ENCODE measurements around the gene CLCN3.
"Not testable (repeated sequence)": the region's sequence is repeated elsewhere in the genome, so short reads cannot be mapped to it uniquely, and the experiment has no call there.

Gene CLCN3

DNA sequence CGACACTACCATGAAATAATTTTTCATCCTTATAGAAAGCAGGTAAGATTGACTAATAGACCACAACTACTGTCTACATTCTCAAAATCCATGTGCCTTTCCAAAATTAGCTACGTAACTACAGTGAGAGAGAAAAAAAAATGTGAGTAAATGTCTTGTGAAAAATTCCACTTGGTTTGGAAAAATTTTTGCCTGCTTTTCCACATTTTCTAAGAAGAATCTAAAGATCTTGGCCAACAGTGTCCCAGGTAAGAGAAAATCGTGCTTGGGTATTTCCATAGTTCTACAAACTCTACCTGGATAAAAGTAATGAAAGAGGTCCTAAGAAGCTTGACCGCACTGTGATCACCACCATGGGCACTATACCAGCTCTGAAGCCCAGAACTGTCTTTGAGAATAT, 1.4 kb upstream of the CLCN3 start:
- DNase-seq: no peak

DNA sequence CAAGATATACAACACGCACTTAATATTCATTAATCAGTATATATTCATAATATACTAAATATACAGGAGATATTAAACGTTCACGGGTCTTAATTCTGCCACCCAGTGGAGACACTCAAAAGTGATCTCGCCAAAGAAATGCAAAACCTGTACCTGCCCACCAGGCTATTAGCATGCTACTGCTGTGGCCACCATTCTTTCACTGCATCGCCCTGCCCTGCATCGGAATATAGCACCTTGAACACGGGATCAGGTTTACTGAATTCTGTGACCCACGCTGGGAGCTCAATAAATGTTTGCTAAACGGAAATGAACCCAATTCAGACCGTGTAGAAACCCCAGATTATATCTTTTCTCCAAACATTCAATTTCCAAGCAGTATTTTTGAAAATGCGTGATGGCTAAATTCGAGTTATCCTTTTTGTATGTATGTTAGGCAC, 840 bp upstream of the CLCN3 start:
- DNase-seq: no peak

DNA sequence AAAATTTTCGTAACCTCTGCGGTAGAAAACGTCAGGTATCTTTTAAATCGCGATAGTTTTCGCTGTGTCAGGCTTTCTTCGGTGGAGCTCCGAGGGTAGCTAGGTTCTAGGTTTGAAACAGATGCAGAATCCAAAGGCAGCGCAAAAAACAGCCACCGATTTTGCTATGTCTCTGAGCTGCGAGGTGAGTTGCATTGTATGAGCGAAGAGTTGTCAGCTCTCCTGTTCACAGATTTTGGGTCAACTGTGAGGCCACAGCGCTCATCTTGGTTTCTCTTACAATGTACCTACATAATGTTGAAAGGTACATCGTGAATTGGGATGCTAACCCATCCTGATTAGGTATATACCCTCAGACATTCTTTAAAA, 486 bp downstream of the CLCN3 start:
- DNase-seq: no peak

DNA sequence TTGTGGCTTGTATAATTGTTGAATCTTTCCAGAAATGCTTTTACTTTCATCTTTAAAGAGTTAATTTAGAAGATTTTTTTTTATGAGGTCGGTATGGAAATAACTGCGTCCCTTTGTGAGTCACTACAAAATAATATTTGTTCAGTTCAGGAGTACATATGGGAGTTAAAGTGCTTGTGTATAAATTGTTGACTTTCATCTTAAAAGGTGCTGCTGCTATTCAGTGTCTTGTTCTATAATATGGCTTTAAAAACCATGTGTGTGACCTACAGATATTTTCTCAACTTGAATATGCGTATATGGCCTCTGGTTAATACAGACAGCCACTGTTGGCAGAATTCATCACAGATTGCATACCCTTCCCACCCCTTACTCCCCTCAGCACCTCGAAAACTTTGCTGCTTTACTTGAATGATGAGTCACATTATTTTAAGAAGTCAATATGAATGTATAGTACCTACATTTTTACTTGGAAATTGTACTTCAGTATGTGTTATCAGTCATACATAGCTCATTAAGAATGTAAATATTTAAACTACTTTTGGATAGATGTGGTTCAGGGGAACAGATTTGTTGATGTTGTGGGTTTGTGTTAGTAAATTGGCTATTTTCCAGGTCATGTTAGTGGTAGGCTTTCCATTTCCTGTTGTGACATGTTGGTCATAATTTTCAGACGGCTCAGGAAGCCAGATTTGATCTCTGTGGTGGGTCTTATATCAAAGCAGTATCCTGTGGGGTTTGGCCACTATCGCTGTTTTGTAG, 1.5 kb downstream of the CLCN3 start:
- no peak for DNase-seq

DNA sequence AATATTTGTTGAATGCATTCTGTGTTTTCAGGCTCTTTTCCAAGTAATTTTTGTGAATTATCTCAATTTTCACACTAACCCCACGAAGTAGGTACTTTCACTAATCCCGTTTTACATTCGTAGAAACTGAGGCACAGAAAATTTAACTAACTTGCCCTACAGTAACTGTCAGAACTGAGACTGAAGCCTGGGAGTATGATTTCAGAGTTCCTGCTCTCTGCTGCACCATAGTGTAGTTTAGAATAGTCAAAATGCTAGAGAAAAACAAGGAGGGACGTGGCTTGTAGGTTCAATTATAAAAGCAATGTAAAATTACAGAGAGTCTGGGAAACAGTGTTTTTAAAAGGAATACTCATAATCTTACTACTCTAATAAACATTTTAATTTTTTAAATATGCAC, 2.2 kb downstream of the CLCN3 start:
- DNase-seq: no peak

DNA sequence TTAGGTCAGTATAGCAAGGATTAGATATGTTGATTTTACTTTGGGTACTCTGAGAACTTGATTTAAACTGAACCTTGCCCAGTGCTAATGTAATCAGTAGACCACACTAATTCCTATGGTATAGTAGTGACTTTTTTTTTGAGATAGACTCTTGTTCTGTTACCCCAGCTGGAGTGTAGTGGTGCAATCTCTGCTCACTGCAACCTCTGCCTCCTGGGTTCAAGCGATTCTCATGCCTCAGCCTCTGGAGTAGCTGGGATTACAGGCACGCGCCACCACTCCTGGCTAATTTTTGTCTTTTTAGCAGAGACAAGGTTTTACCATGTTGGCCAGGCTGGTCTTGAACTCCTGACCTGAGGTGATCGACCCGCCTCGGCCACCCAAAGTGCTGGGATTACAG, 3.6 kb downstream of the CLCN3 start:
- DNase-seq: not testable (repeated sequence)

DNA sequence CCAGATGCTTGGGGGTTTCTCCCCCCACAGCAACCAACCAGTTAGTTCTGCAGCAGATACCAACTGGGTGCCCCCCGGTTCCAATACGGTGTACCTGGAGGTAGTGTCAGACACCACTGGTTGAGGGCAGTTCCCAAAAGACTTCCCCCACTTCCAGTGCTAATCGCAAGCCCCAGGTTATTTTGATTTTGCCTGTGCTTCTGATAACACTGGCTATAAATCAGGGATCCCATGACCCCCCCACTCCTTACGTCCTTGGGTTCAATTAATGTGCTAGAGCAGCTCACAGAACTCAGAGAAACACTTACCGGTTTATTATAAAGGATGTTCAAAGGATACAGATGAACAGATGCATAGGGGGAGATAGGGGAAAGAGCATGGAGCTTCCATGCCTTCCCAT, 5.5 kb downstream of the CLCN3 start:
- no peak for DNase-seq

DNA sequence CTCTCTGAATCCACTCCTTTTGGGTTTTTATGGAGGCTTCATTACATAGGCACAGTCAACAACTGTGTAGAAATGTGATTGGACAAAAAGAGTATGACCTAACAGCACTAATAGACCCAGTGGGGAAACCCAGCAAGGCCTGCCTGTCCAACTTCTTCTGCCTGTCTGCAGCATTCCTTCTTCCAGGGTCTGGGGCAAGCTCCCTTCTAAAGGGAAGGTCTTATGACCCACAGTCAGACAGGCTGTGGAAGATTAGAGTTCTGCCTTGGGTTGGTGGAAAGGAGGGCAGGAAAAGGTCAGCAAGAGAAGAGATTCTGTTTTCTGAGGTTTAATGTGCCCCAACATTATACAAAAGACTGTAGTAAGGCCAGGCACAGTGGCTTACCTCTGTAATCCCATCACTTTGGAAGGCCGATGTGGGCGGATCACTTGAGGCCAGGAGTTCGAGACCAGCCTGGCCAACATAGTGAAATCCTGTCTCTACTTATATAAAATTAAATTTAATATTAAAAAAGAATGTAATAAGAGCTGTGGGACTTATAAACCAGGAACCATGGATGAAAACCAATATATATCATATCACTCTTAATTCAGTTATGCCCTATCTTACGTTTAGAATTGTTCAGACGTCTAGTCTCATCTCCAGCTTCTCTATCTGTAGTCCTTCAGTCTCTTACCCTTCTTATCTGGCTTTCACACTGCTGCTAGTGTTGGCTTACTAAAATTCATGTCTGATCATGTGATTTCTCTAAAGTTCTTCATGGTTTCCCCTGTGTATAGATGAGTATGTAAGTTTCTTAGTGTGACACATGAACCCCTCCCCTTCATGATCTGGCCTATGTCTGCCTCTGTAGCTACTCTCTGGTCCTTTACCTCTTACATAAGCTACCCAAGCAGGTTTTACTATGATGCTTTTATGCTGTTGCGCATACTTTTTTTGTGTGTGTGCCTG, 6.2 kb downstream of the CLCN3 start:
- no peak for DNase-seq

DNA sequence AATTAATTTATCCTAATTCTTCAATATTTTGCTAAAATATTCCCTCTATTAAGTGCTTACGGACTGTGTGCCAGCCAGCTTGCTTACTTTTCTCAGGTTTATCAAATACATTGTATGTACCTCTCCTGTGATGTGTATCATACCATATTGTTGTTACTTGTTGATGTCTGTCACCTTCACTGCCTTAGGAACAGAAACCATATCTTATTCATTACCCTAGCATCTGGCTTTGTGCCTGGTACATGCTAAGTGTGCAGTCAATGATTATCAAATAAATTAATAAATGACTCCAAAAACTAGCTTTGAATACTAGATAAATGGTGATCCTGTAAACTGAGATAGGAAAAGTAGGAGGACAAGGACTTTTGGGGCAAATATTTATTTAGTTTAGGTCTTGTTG, 6.9 kb downstream of the CLCN3 start:
- no peak for DNase-seq

DNA sequence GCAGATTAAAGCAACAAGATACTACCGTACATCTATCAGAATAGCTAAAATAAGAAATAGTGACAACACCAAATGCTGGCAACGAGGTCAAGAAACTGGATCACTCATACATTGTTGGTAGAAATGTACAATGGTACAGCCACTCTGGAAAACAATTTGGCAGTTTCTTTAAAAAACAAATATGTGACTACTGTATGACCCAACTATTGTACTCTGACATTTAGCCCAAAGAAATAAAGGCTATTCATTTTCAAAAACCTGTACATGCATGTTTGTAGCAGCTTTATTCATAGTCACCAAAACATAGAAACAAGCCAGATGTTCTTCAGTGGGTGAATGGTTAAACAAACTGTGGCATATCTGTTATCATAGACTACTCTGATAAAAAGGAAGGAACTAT, 8.2 kb downstream of the CLCN3 start:
- no peak for DNase-seq

DNA sequence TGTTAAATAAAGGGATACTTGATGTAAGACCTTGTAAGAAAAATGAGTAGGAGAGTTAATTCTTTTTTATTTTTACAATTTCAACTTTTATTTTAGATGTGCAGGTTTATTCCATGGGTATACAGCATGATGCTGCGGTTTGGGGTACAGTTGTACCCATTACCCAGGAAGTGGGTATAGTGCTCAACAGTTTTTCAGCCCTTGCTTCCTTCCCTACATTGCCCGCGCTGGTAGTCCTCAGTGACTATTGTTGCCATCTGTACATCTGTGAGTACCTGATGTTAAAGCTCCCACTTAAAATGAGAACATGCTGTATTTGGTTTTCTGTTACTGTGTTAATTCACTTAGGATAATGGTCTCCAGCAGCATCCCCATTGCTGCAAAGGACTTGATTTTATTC, 9.7 kb downstream of the CLCN3 start:
- DNase-seq: no peak

DNA sequence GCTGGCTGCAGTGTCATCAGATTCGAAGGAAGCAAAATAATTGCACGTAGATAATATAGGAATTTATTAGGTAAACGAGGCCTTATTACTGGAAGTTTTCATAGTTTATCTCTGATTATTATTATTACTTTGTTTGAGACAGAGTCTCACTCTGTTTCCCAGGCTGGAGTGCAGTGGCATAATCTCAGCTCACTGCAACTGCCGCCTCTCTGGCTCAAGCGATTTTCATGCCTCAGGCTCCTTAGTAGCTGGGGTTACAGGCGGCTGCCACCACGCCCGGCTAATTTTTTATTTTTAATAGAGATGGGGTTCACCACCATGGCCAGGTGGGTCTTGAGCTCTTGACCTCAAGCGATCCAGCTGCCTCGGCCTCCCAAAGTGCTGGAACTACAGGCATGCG, 12.5 kb downstream of the CLCN3 start:
- no peak for DNase-seq

DNA sequence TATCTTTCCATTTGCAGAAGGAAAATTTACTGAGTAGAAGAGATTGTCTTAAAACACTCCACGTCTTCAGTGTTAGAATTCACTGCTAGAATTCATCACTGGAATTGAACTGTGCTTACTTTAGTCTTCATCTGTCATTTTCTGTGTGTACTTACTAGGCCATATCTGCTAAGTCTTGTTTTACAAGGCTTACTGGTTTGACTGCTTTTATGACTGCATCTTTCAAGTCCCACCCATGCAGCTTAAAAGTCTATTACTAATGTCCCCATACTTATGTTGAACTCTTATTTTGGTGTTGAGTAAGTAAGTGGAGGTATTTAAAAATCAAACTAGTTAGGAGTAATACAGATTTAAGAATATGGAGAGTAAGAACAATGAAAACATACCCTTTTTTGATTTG, 14.6 kb downstream of the CLCN3 start:
- DNase-seq: no peak

DNA sequence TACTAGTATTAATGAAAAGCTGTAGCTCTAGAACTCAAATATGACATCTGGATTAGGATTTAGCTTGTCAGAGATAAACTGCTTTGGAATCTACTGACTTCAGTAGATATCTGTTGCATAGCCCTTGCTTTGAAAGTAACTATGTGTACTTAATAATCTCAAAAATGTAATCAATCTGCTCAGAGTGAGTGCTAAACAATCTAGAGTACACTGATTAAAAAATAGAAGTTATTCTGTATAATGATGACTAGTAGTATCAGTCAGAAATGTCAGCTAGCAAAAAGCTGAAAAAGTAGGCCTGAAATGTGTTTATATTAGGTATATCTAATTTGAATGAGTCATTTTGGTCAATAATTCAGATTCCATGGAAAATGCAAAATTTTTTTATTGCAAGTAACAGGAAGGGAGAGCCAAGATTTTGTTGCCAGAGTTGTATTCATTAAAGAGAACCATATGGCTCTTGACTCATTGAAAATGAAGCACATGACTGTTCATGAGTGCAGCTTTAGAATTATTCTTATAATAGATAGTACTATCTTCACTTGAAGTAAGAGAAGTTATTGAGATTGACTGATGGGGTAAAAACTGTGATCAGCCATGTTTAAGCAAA, 20.0 kb downstream of the CLCN3 start:
- DNase-seq: no peak

DNA sequence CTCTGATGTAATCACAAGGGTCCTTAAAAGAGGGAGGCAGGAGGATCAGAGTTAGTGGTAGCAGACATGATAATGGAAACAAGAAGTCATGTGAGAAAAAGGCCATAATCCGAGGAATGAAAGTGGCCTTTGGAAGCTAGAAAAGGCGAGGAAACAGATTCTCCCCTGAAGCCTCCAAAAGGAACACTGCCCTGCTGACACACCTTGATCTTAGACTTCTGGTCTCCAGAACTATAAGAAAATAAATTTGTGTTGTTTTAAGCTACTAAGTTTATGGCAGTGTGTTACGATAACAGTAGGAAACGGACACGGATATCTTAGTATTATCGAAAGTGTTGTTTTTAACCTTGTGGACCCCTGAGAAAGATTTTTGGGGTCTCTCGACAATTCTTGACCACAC, 24.4 kb downstream of the CLCN3 start:
- no peak for DNase-seq

DNA sequence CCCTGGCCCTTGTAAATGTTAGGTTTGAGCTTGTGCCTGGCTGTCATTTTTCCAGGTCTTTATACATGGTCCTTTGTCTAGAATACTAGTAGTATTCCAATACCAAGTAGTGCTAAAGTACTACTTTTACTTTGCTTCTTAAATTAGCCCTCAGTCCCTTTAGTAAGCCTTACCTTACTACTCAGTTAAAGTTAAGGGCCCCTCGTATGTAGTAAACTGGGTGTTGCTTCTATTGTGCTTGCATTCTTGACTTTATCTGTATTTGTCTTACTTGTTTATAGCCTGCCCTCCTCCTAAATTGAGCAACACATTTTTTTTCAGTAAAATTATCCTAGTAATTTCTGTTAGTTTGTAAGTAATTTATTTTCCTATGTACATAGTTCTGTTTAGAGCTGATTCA, 25.2 kb downstream of the CLCN3 start:
- no peak for DNase-seq

DNA sequence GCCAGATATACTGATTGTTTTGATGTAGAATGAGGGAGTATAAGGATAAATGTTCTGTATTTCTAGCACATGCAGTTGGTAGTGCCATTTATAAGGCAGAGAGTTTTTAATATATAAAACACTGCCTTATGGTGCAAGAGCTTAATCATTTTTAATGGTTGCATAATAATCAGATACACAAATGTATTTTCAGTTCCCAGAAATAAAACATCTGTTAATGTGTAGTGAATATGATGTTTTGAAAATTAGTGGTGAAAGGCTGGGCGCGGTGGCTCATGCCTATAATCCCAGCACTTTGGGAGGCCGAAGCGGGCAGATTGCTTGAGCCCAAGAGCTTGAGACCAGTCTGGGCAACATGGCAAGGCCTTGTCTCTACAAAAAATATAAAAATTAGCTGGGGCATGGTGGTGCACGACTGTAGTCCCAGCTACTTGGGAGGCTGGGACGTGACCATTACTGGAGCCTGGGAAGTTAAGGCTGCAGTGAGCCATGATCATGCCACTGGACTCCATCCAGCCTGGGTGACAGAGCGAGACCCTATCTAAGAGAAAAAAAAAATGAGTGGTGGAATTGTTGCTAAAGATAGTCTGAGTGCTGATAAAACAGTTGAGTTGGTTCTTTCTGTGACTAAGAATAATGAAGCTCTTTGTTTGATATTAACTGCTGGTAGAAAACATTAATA, 29.3 kb downstream of the CLCN3 start:
- DNase-seq: no peak

DNA sequence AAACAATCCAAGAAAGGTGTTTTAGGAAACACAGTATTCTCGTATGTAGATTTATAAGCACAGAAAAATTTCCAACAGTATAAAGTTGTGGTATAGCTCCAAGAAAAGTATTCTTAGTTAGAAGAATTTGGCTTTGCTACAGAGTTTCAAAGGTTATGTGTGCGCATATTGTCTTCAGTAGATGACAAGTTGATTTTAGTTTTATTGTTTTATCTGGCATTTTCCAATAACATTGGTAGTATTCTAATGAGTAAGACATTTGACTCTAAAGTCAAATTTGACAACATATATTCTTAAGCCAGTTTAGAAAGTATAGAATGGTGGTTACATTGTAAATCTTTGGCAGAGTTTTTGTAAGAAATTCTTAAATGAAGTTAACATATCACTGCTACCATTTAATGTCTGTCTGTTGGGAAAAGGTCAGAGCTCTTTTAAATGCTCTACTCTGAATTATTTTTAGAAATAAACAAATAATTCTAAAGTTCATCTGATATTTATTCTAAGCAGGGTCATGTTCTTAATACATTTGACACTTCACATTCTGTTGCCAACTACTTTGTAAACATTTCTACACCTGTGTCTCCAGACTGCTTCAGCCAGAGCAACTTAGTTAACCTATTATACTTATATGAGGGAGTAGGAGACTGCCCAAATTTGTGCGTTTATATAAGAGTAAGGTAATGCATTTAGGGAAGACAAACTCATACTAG, 30.0 kb downstream of the CLCN3 start:
- no peak for DNase-seq

DNA sequence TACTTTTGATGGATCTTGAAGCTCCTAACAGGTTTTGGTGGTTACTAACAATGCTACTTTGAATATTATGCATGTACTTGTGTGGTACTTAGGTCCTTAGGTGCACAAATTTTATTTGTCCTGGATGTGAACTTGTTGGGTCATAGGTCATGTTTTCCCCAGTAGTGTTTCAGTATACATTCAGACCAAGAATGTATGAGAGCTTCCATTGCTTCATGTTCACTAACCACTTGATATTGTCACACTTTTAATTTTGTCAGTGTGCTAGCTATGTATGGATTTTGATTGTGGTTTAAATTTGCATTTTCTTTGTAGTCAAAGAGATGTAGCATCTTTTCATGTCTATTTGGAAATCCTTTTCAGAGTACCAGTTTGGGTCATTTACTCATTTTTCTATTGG, 32.2 kb downstream of the CLCN3 start:
- DNase-seq: no peak

DNA sequence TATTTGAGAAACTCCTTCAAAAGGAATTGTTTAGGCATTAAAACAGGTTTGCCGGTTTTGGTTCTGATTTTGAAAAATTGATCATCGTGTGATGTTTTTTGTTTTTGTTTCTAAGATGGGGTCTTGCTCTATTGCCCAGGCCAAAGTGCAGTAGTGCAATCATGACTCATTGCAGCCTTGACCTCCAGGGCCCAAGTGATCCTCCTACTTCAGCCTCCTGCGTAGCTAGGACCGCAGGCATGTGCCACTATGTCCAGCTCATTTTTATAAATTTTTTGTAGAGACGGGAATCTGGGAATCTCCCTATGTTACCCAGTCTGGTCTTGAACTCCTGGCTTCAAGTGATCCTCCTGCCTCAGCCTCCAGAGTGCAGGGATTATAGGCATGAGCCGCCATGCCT, 35.0 kb downstream of the CLCN3 start:
- no peak for DNase-seq

DNA sequence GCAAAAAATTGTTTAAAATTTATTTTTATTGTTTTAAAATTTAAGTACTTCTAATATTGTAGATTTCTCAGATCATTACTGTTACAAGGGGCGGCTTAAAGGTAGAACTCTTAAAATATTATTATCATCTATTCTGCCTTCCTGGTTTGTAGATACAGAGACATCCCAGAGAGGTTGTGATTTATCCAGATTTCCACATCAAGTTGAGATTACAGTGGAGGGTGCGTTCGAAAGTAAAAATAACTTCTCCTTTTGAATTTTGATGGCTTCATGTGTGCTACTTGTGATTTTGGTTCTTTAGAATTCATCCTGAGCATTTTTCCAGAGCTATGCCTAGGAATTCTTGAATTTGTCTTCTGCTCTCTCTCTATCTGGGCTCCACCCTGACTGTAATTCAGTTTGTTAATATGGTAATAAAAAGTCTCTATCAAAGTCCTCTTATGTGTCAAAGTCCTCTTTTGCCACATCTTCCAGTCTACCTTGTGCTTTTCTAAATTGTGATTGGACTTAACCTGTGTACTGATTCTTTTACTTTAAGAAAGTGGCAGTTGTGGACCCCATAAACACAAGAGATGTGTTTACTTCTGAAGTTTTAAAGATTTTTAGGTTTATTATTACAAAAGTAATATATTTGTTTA, 37.2 kb downstream of the CLCN3 start:
- DNase-seq: no peak

DNA sequence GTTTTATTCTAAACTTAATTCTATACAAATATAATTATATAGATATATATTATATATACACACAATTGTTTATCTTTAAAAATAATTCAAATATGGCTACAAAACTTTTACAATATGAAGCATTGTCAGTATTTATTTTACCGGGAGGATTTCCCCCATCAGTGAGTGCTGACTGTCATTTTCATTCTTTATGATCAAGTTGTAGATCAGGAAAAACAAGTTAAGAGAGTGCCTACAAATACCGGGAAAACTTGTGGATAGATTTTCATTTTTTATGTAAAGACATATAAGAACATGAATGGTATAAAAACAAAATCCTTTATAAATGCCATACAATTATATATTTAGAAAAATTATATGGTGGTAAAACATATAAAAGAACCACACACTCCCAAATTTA, 37.8 kb downstream of the CLCN3 start:
- no peak for DNase-seq

All from SIG-M5 (cell line).